Fibroblast of pulmonary artery (primary cell): ENCODE results near the gene SATB2.

Experiments
- DNase-seq: peaks from one replicate; pipeline ENCODE4 v3.0.0-alpha.2; 2010; ENCODE audit warnings: low read depth
- H3K4me3 ChIP-seq: replicated peaks from 2 replicates; pipeline ENCODE4 v1.5.1; 2011; ENCODE audit warnings: low read depth, mild to moderate bottlenecking, control low read depth, low read length, moderate library complexity
- TF ChIP-seq, protein P1 (sequence below): IDR thresholded peaks from 2 replicates; pipeline ENCODE4 v1.5.1; 2011; ENCODE audit warnings: mild to moderate bottlenecking, control low read depth, low read length, inconsistent platforms; ENCODE audit errors: missing control alignments

Gene SATB2

DNA sequence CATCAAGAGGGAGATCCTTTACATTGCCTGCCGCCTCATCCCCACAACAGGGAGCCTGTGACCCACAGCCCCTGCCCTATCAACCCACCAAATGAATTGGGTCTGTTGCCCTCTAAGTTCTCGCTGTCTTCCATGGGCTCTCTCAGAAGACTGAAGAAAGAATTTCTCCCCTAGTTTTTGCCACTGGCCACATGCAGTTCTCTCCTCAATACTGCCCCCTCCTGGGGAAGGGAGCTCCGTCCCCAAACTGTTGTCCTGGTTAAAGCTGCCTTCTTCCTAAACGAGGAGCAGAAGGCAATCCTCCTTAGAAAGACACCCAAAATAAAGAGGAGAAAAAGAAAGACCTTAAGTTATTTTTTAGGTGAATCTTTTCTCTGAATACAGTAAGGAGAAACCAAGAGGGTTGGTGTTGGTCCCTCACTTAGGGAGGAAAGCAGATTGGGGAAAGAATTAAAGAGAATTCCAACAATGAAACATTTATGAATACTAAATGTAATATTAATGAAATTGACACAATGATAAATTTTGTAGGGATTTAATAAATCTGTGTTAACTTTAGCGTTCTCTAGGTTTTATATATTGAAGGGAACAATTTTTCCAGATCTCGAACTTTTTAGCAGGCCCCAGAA lies 31.1 kb upstream of the SATB2 start:
- TF ChIP-seq, protein P1, sequence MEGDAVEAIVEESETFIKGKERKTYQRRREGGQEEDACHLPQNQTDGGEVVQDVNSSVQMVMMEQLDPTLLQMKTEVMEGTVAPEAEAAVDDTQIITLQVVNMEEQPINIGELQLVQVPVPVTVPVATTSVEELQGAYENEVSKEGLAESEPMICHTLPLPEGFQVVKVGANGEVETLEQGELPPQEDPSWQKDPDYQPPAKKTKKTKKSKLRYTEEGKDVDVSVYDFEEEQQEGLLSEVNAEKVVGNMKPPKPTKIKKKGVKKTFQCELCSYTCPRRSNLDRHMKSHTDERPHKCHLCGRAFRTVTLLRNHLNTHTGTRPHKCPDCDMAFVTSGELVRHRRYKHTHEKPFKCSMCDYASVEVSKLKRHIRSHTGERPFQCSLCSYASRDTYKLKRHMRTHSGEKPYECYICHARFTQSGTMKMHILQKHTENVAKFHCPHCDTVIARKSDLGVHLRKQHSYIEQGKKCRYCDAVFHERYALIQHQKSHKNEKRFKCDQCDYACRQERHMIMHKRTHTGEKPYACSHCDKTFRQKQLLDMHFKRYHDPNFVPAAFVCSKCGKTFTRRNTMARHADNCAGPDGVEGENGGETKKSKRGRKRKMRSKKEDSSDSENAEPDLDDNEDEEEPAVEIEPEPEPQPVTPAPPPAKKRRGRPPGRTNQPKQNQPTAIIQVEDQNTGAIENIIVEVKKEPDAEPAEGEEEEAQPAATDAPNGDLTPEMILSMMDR: peak; percentile 98
- peak; percentile 70 for DNase-seq
- H3K4me3 ChIP-seq: no peak overlapping the region

DNA sequence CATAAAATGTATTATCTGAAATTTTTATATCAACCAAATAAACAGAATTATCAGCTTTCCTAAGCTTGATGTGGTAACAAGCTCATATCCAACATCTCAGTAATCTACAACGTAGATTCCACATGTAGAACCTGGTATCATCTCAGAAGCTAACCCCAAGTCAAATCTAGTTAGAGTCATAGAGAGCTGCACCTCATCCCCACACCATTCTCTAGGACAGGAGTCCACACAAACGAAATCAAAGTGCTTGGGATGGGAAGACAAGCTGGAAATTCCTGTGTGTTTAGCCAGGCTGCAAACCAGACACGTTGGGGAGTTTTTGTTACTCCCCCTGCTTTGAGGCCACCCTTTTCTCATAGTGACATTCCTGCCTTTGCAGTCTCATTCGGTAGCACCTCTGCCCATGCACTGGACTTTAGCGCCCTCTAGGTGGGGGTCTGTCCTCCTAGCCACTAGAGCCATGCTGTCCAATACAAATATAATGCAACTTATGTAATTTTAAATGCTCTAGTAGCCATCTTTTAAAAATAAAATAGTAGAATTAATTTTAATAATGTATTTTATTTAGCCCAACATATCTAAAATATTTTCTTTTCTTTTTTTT lies 28.1 kb upstream of the SATB2 start:
- DNase-seq: peak; percentile 63

DNA sequence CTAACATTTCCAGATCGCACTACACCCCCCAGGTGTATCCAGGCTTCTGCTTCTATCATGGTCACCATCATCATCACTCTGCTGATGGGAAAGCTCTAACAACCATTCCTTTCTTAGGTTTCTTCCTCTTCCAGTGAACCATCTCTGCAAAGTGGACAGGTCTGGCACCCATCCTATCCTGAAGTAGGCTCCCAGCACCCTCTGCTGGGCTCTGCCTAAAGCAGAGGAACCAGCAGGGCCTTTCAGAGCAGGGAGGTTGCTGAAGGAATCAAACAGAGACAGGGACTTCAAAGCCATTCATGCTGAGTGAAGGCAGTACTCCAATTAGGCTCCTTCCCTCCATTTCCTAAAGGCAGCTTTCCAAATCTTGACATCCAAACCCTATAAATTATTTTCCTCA lies 27.2 kb upstream of the SATB2 start:
- no peak for DNase-seq
- no peak overlapping the region for H3K4me3 ChIP-seq
- TF ChIP-seq, protein P1: peak; percentile 7

More for the DNA sequence above, 28.1 kb upstream of the SATB2 start:
- TF ChIP-seq, protein P1: peak; percentile 86
- H3K4me3 ChIP-seq: no peak overlapping the region

DNA sequence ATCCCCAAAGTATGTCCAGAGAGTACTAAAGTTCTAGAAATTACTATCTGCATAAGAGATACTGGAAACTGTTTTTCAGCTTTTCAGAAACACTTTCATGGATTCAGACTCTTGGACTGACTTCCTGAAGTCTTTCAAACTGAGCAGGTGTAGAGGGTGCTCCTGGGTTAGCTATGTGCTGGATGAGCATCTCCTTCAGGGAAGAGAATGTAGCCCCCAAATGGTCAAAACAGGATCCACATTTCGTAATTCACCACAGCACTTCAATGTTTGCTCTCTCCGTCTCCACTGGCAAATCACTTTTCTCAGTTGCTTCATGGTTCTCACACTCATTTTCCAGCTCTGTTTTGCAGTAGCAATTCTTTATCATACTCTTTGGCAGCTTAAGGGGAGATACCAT lies 23.2 kb upstream of the SATB2 start:
- DNase-seq: no peak
- TF ChIP-seq, protein P1: no peak
- no peak overlapping the region for H3K4me3 ChIP-seq

DNA sequence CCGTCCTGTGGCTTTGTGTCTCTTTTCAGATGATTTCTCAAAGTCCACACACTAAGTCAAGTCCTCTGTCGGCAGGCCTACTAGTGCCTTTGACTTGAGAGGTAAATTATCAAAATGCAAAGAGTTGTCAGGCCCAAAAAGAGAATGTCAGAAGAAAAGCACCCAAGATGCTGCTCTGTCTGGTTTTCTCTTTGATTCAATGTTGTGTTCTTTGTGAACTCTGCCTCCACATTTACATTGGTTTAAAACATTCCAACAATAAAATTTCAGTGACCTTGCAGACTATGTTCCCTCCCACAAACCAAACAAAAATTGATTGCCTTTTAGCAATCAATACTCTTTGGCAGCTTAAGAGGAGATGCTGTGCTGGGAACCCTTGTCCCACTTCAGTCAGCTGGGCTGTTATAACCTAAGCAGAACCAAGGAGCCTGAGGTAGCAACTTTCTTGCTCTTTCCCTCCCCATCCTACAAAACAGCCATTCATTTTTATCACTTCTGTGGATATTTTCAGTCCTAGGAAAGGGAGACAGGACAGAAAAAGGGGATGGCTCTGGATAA lies 19.6 kb upstream of the SATB2 start:
- TF ChIP-seq, protein P1: no peak
- no peak for DNase-seq
- no peak overlapping the region for H3K4me3 ChIP-seq

DNA sequence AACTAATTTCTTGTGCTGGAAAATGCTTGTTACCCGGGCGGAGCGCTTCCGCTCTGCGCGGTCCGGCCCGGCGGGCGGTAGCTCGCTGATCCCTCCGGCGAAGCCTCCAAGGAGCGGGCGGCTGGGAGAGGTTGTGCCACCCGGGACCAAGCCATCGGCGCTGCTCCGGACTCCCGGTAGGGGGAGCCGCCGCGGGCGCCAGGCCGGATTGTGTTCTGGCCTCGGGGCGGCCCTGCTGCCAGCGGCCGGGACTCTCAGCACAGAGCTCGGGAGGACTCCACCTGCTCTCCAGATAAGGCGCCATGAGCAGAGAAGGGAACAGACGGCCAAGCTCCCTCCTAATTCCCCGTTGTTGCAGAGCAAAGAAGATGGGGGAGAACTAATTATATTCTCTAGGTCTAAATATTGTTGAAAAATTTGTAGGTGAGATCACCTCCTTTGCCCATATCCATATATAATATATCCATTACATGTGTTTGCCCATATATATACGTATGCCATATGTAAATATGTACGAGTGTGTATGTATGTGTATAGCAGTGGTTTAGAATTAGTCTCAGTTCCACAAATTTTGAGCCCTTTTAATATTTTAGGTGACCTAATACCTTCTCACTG lies 13.8 kb upstream of the SATB2 start:
- TF ChIP-seq, protein P1: peak; percentile 60
- no peak overlapping the region for H3K4me3 ChIP-seq
- peak; percentile 46 for DNase-seq
